D721Med (cell line): ENCODE results near the gene HELB.

Experiments
- DNase-seq: peaks from one replicate; pipeline ENCODE4 v3.0.0; 2011; ENCODE audit warnings: low spot score; ENCODE audit not compliant: insufficient read length
- FAIRE-seq: peaks from 2 replicates; lab custom pipeline; 2011; peaks lifted over from hg19 to GRCh38; lab: Jason Lieb, UNC
- TF ChIP-seq, protein P1 (sequence below): IDR thresholded peaks from 2 replicates; pipeline ENCODE4 v1.5.1; 2012; ENCODE audit warnings: mild to moderate bottlenecking, control low read depth; ENCODE audit not compliant: insufficient read depth; ENCODE audit errors: missing control alignments

HELB gene

DNA sequence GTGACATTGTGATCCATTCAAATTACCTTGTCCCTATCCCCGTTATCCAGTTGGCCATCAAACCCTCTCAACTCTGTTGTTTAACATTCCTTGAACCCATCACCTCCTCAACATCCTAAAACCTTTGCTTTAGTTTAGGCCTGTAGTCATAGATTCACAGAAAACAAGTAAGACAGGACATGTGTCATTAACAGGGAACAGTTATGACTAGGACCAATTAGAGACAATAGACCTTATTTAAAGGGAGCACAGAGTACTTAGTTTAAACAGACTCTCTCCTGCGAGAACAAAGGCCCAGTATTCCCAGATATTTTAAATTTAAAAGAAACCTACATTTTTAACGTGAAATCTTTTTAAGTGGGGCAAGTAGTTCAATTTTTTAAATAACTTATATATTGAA is 20.0 kb upstream of the HELB start:
- TF ChIP-seq, protein P1, sequence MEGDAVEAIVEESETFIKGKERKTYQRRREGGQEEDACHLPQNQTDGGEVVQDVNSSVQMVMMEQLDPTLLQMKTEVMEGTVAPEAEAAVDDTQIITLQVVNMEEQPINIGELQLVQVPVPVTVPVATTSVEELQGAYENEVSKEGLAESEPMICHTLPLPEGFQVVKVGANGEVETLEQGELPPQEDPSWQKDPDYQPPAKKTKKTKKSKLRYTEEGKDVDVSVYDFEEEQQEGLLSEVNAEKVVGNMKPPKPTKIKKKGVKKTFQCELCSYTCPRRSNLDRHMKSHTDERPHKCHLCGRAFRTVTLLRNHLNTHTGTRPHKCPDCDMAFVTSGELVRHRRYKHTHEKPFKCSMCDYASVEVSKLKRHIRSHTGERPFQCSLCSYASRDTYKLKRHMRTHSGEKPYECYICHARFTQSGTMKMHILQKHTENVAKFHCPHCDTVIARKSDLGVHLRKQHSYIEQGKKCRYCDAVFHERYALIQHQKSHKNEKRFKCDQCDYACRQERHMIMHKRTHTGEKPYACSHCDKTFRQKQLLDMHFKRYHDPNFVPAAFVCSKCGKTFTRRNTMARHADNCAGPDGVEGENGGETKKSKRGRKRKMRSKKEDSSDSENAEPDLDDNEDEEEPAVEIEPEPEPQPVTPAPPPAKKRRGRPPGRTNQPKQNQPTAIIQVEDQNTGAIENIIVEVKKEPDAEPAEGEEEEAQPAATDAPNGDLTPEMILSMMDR: no peak
- DNase-seq (no peak), FAIRE-seq (no peak)

DNA sequence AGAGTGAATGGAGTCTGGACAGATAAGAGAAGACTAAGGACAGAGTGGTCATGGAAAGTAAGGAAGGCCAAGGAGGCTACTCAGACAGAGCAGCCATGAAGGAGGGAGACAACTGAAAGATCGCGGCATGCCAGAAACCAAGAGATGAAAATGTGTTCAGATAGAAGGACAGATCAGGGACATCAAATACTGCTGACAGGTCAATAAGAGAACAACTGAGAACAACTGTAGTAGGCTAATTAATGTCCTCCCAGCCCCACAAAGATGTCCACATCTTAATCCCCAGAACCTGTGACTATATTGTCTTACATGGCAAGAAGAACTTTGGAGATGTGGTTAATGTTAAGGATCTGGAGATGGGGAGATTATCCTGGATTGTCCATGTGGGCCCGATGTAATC is 15.0 kb upstream of the HELB start:
- TF ChIP-seq, protein P1: no peak
- FAIRE-seq (no peak), DNase-seq (no peak)

DNA sequence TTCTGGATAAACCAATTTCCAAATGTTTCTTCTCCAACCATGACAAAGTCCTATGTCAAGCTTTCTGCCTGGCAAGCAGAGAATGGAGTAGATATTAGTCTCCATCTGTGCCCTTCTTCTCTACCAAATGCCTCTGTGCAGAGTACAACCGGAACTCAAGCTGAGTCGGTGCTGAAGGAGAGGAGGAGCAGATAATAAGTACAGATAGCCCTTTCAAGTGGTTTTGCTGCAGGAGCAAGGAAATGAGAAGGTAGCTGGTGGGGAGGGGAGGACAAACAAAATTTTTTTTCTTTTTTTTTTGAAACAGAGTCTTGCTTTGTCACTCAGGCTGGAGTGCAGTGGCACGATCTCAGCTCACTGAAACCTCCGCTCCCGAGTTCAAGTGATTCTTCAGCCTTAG is 14.2 kb upstream of the HELB start:
- DNase-seq: no peak
- TF ChIP-seq, protein P1: no peak
- FAIRE-seq: no peak

DNA sequence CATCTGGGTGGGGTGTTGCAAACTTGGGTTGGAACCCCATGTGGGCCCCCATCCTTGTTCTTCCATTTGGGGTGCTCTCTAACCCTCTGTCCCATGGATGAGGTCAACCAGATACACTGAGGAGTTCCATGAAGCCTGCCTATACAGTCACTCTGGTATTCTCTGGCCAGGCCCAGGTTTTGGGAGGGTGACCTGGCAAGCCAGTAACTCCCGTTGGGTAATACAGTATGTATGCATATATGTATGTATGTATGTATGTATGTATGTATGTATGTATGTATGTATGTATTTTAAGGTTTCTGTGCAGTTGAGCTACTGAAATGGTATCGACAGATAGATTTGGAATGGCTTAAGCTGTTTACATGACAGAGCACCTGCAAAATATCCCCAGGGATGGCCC is 12.8 kb upstream of the HELB start:
- DNase-seq: no peak
- TF ChIP-seq, protein P1: no peak
- FAIRE-seq: no peak

DNA sequence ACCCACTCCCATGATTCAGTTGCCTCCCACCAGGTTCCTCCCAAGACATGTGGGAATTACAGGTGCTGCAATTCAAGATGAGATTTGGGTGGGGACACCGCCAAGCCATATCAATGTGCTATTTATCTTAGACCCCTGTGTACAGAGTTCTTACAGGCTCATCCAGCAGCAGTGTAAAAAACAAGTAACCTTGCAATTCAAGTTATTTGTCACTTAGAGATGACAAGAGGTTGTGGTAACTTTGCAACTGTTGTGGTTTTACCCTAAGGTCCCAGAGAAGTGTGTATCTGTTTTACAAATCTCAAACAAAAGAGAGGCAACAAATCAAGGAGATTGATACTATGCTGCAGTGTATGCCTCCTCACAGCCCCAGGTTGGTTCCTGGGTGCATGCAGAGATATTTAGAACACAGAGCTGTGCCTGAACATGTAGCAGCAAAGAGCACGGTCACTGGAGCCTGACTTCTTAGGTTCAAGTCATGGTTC is 11.5 kb upstream of the HELB start:
- DNase-seq (no peak), FAIRE-seq (no peak)
- TF ChIP-seq, protein P1: no peak

DNA sequence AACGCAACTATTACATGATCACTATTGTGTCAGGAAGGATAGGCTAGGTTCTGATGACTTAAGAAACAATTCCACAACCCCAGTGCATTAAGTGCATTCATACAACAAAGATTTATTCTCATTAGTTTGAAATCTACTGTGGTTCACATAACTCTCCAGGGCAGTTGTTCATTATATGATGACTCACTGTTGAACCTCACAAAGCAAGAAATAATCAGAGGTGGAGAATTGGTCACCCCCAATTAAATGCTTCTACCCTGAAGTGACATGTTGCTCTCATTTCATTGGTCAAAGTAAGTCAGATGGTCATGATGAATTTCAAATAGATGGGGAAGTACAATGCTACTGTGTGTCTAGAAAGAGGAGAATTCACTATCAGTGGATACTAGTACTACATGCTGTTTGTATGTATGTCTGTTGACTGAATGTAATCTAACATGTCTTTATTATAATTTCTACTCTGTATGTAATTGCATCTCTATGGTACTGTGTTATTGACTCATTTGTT is 6.1 kb upstream of the HELB start:
- DNase-seq (no peak), FAIRE-seq (no peak)
- TF ChIP-seq, protein P1: no peak

DNA sequence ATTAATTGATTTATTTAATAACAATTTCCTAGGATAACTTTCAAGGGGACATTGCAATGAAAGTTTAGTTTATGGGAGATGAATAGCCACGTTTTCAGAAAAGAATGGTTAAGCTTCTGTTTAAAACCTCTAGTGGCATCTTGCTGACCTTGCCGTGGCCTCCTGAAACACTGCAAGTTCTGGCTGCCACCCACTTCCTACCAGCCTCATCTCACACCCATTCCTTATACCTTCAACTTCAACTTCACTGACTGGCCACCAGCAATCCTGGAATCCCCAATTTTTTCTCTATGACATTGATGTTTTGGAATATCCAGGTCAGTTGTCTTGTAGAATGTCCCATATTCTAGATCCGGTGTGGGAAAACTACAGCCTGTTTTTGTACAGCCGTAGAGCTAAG is 5.2 kb upstream of the HELB start:
- TF ChIP-seq, protein P1: no peak
- no peak for FAIRE-seq

More for the DNA sequence above, 5.2 kb upstream of the HELB start:
- no peak for DNase-seq
